HCT116 (cell line): ENCODE results near the gene DPP6. TPM values are rescaled to one million over a fixed set of nuclear protein-coding genes. Genes with fewer than 3 reads are reported as not detected.

Experiments
- ATAC-seq: fragments of 200-7000 bp; cut with Tn5 transposase; 2 replicates; pipeline ENCODE4 v1.9.1; 2020; ENCODE audit warnings: mild to moderate bottlenecking, moderate library complexity
- BruUV-seq: library from RNA; stranded (reverse); fragments of 400-500 nt; replicated peaks from 2 replicates; lab custom pipeline; 2021; lab: Mats Ljungman, UMichigan
- CTCF ChIA-PET: fragments of 300-600 bp; sonication (Branson Sonifier 250); formaldehyde crosslinking; loops from one replicate; lab custom pipeline; 2021; ENCODE audit warnings: antibody characterized with exemption; lab: Charles Lee
- POLR2A ChIA-PET: fragments of 300-600, 350-600 bp; sonication (Branson Sonifier 250); formaldehyde crosslinking; loops from one replicate; lab custom pipeline; 2021; ENCODE audit warnings: antibody characterized with exemption; lab: Charles Lee
- RAD21 ChIA-PET, 2 experiments: fragments of 300-600 bp; sonication (Branson Sonifier 250); formaldehyde crosslinking; loops; one replicate each; lab custom pipeline; 2023; ENCODE audit warnings: low total read pairs in 2 of 2; ENCODE audit not compliant: uncharacterized antibody in 2 of 2, unreplicated experiment in 2 of 2, low non-redundant PET in 1 of 2; lab: Charles Lee
- DNase-seq: peaks from one replicate; pipeline ENCODE4 v3.0.0-alpha.2; 2010; ENCODE audit warnings: low read depth, low spot score
- H2AFZ ChIP-seq: fragments of 200-600 bp; shearing (Covaris generic), sonication (generic); 2 replicates; pipeline ENCODE4 v1.6.1; 2017; ENCODE audit warnings: low read depth, mixed run types, mixed read lengths, antibody characterized with exemption, low read length; ENCODE audit not compliant: poor library complexity, severe bottlenecking
- H3K27ac ChIP-seq: 2 replicates; pipeline ENCODE4 v1.5.1; 2012; ENCODE audit warnings: low read depth, low read length
- H3K27me3 ChIP-seq: fragments of 200-600 bp; sonication (generic); 2 replicates; pipeline ENCODE4 v1.6.1; 2016; ENCODE audit warnings: mixed run types, low read length, mixed read lengths; ENCODE audit not compliant: insufficient read depth
- H3K36me3 ChIP-seq, 2 experiments: fragments of 200-500 bp in 1 of 2; fragments of 200-600 bp in 1 of 2; sonication (Bioruptor generic) in 1 of 2; sonication (generic) in 1 of 2; 2 replicates each; pipeline versions ENCODE4 v1.5.1 to v1.6.1; 2014 to 2016; ENCODE audit warnings: low read length in 2 of 2, inconsistent platforms in 1 of 2, mixed read lengths in 1 of 2, mixed run types in 1 of 2; ENCODE audit not compliant: insufficient read depth in 2 of 2, control insufficient read depth in 1 of 2
- H3K4me1 ChIP-seq, 2 experiments: fragments of 200-600 bp in 1 of 2; sonication (generic) in 1 of 2; 2 replicates each; pipeline versions ENCODE4 v1.5.1 to v1.6.1; 2012 to 2017; ENCODE audit warnings: low read length in 2 of 2, inconsistent platforms in 1 of 2, mild to moderate bottlenecking in 1 of 2, mixed read lengths in 1 of 2, mixed run types in 1 of 2, moderate library complexity in 1 of 2; ENCODE audit not compliant: insufficient read depth in 2 of 2, control insufficient read depth in 1 of 2
- H3K4me2 ChIP-seq: fragments of 200-600 bp; sonication (generic); 2 replicates; pipeline ENCODE4 v1.6.1; 2017; ENCODE audit warnings: mixed run types, low read length, mixed read lengths
- H3K4me3 ChIP-seq, 2 experiments: fragments of 200-600 bp in 1 of 2; sonication (generic) in 1 of 2; replicated peaks in 1 of 2; 2 replicates each; pipeline ENCODE4 v1.5.1; 2011 to 2016; ENCODE audit warnings: low read length in 2 of 2, control low read depth in 1 of 2, low read depth in 1 of 2, mild to moderate bottlenecking in 1 of 2, mixed read lengths in 1 of 2, mixed run types in 1 of 2
- H3K79me2 ChIP-seq: fragments of 200-600 bp; sonication (generic); 2 replicates; pipeline ENCODE4 v1.6.1; 2017; ENCODE audit warnings: mild to moderate bottlenecking, mixed run types, low read length, moderate library complexity, mixed read lengths; ENCODE audit not compliant: insufficient read depth
- H3K9ac ChIP-seq: fragments of 200-600 bp; sonication (generic); 2 replicates; pipeline ENCODE4 v1.6.1; 2016; ENCODE audit warnings: low read length, mixed read lengths
- H3K9me2 ChIP-seq: fragments of 200-600 bp; sonication (generic), shearing (Covaris generic); 2 replicates; pipeline ENCODE4 v1.6.1; 2017; ENCODE audit warnings: mixed run types, mild to moderate bottlenecking, moderate library complexity; ENCODE audit not compliant: insufficient read depth
- H3K9me3 ChIP-seq, 2 experiments: fragments of 200-500 bp in 1 of 2; fragments of 200-600 bp in 1 of 2; sonication (Bioruptor generic) in 1 of 2; sonication (generic) in 1 of 2; 2 replicates each; pipeline ENCODE4 v1.6.1; 2014 to 2017; ENCODE audit warnings: low read length in 2 of 2, mixed read lengths in 2 of 2, inconsistent platforms in 1 of 2, low read depth in 1 of 2, mild to moderate bottlenecking in 1 of 2, mixed run types in 1 of 2, moderate library complexity in 1 of 2; ENCODE audit not compliant: control insufficient read depth in 1 of 2, insufficient read depth in 1 of 2
- H4K20me1 ChIP-seq: fragments of 200-600 bp; sonication (generic), shearing (Covaris generic); 2 replicates; pipeline ENCODE4 v1.6.1; 2017; ENCODE audit warnings: mixed run types, mild to moderate bottlenecking, moderate library complexity; ENCODE audit not compliant: insufficient read depth
- ATF3 ChIP-seq: IDR thresholded peaks from 2 replicates; pipeline ENCODE4 v1.6.1; 2012
- CBX3 ChIP-seq: IDR thresholded peaks from 2 replicates; pipeline ENCODE4 v1.6.1; 2012; ENCODE audit warnings: low read depth
- CEBPB ChIP-seq: IDR thresholded peaks from 2 replicates; pipeline ENCODE4 v1.6.1; 2012; ENCODE audit warnings: low read depth
- EGR1 ChIP-seq: IDR thresholded peaks from 2 replicates; pipeline ENCODE4 v1.6.1; 2012; ENCODE audit warnings: low read depth
- ELF1 ChIP-seq: IDR thresholded peaks from 2 replicates; pipeline ENCODE4 v1.6.1; 2012; ENCODE audit warnings: low read depth, borderline replicate concordance
- EZH2phosphoT487 ChIP-seq: fragments of 200-600 bp; IDR thresholded peaks from 2 replicates; pipeline ENCODE4 v1.6.1; 2018; ENCODE audit warnings: antibody characterized with exemption, borderline replicate concordance
- JUND ChIP-seq: IDR thresholded peaks from 2 replicates; pipeline ENCODE4 v1.6.1; 2012
- POLR2A ChIP-seq: IDR thresholded peaks from 2 replicates; pipeline ENCODE4 v1.7.0; 2011; ENCODE audit warnings: borderline replicate concordance; ENCODE audit not compliant: insufficient read depth, insufficient read length; ENCODE audit errors: extremely low read depth
- POLR2AphosphoS5 ChIP-seq: IDR thresholded peaks from 2 replicates; pipeline ENCODE4 v1.6.1; 2011; ENCODE audit warnings: mild to moderate bottlenecking, low read depth, low read length, moderate library complexity
- RAD21 ChIP-seq: IDR thresholded peaks from 2 replicates; pipeline ENCODE4 v1.6.1; 2012; ENCODE audit warnings: low read depth, mild to moderate bottlenecking
- REST ChIP-seq: IDR thresholded peaks from 2 replicates; pipeline ENCODE4 v1.6.1; 2012; ENCODE audit warnings: low read depth
- SIN3A ChIP-seq: IDR thresholded peaks from 2 replicates; pipeline ENCODE4 v1.6.1; 2012; ENCODE audit warnings: low read depth
- SP1 ChIP-seq: IDR thresholded peaks from 2 replicates; pipeline ENCODE4 v1.6.1; 2012; ENCODE audit warnings: low read depth
- SRF ChIP-seq: IDR thresholded peaks from 2 replicates; pipeline ENCODE4 v1.6.1; 2012; ENCODE audit warnings: low read depth
- TCF7L2 ChIP-seq: IDR thresholded peaks from 2 replicates; pipeline ENCODE4 v1.7.0; 2011; ENCODE audit warnings: borderline replicate concordance, inconsistent platforms; ENCODE audit not compliant: insufficient read depth, insufficient read length; ENCODE audit errors: extremely low read depth
- YY1 ChIP-seq: IDR thresholded peaks from 2 replicates; pipeline ENCODE4 v1.6.1; 2011; ENCODE audit warnings: low read length, low read depth, moderate library complexity, mild to moderate bottlenecking; ENCODE audit not compliant: insufficient replicate concordance; ENCODE audit errors: extremely low read depth
- ZBTB33 ChIP-seq: IDR thresholded peaks from 2 replicates; pipeline ENCODE4 v1.6.1; 2011; ENCODE audit warnings: mild to moderate bottlenecking, low read length, moderate library complexity; ENCODE audit not compliant: insufficient replicate concordance; ENCODE audit errors: extremely low read depth
- ZFX ChIP-seq: fragments of 450-650 bp; IDR thresholded peaks from 2 replicates; pipeline ENCODE4 v1.6.1; 2017
- intact Hi-C: fragments of 100-400 bp; cut with micrococcal nuclease; formaldehyde crosslinking; loops from 2 replicates; pipeline ENCODE4 v1.10.0; 2022
- total RNA-seq: library from RNA; stranded (reverse); gene quantifications from one replicate; pipeline ENCODE4 v1.2.1, GENCODE V29; 2021; ENCODE audit not compliant: unreplicated experiment

The DPP6 gene
- total RNA-seq, 1 experiment from 2014 or later = not detected

- RAD21 ChIA-PET = no interaction called here
- POLR2A ChIA-PET = no interaction called here
- BruUV-seq = no TSS peak
These were observed 819.9 kb downstream of the DPP6 start for GRCh38 chr7:154871928-154872750.

More at GRCh38 chr7:154871928-154872750, 819.9 kb downstream of the DPP6 start:
- CTCF ChIA-PET = no interaction called here
- Histone ChIP-seq H3K27ac (no peak overlapping the region), H3K36me3 (no peaks in the 10 kb centered on the region), H3K4me2 (no peak overlapping the region), H4K20me1 (no peaks in the 10 kb centered on the region), H3K27me3 (peaks cover 36% of the 10 kb centered on the region), H3K4me3 (no peak overlapping the region), H3K9ac (no peak overlapping the region), H3K79me2 (no peaks in the 10 kb centered on the region), H3K9me2 (no peaks in the 10 kb centered on the region), H2AFZ (no peak overlapping the region), H3K9me3 (no peaks in the 10 kb centered on the region), H3K4me1 (no peaks in the 10 kb centered on the region)
- DNase-seq (no peak), ATAC-seq (no peak)
- intact Hi-C loops = no loop called here
- TF ChIP-seq POLR2A (no peak), SP1 (no peak), CBX3 (no peak), ZFX (no peak), ELF1 (no peak), EGR1 (no peak), ATF3 (no peak), POLR2AphosphoS5 (no peak), CEBPB (no peak), JUND (no peak), SRF (no peak), REST (no peak), ZBTB33 (no peak), RAD21 (no peak), TCF7L2 (no peak), YY1 (no peak), SIN3A (no peak), EZH2phosphoT487 (no peak)
